RPMI7951 (cell line): ENCODE measurements around the gene TBCB. TPM values are rescaled to one million over a fixed set of nuclear protein-coding genes. Genes with fewer than 3 reads are reported as not detected.

Experiments used
- DNase-seq: peaks from one replicate; pipeline ENCODE4 v3.0.0-alpha.2; 2012; ENCODE audit warnings: low read depth
- total RNA-seq: library from RNA; depleted of rRNA; stranded (reverse); fragments of >200 nt; shearing (Covaris generic); gene quantifications from 2 replicates; pipeline ENCODE4 v1.2.3, GENCODE V29; 2014

TBCB gene
- total RNA-seq, 1 experiment from 2014 or later: 317 TPM

- peak; percentile 95 for DNase-seq
These were observed 21.9 kb downstream of the TBCB start for GRCh38 chr19:36136964-36137686.

GRCh38 chr19:36139120-36139472 lies 23.8 kb downstream of the TBCB start:
- DNase-seq: no peak

GRCh38 chr19:36139473-36140303 lies 24.4 kb downstream of the TBCB start, which contains the start of gene CAPNS1:
TSS of gene CAPNS1 (plus strand) at chr19:36140066. CDS start at chr19:36141012, 946 bp downstream.
- peak; percentile 96 for DNase-seq

- DNase-seq: peak; percentile 62
These were observed 25.2 kb downstream of the TBCB start for GRCh38 chr19:36140304-36141038.

GRCh38 chr19:36141039-36141927 lies 26.0 kb downstream of the TBCB start:
- peak; percentile 78 for DNase-seq

- DNase-seq: no peak
These were observed 26.8 kb downstream of the TBCB start for GRCh38 chr19:36142046-36142445.

GRCh38 chr19:36142496-36142895 lies 27.2 kb downstream of the TBCB start:
- no peak for DNase-seq

- no peak for DNase-seq
These were observed 29.4 kb downstream of the TBCB start for GRCh38 chr19:36144624-36145023.

GRCh38 chr19:36149673-36150406 lies 34.6 kb downstream of the TBCB start:
- no peak for DNase-seq

- no peak for DNase-seq
These were observed 35.3 kb downstream of the TBCB start for GRCh38 chr19:36150586-36150985.

GRCh38 chr19:36151144-36152018 lies 36.1 kb downstream of the TBCB start:
- no peak for DNase-seq

- DNase-seq: no peak
These were observed 36.7 kb downstream of the TBCB start for GRCh38 chr19:36152019-36152351.

- peak; percentile 42 for DNase-seq
These were observed 37.3 kb downstream of the TBCB start, which contains the start of gene COX7A1 for GRCh38 chr19:36152352-36153091. TSS of gene COX7A1 (minus strand) at chr19:36152447. CDS start at chr19:36152407, 40 bp downstream.

- no peak for DNase-seq
These were observed 37.9 kb downstream of the TBCB start for GRCh38 chr19:36153126-36153525.

- DNase-seq: no peak
These were observed 45.7 kb downstream of the TBCB start for GRCh38 chr19:36160821-36161596.

GRCh38 chr19:36163813-36164212 lies 48.5 kb downstream of the TBCB start:
- no peak for DNase-seq

- no peak for DNase-seq
These were observed 54.0 kb downstream of the TBCB start for GRCh38 chr19:36169084-36169760.
